Testis (tissue), 3 donors: ENCODE data around the gene CBY1. TPM values are rescaled to one million over a fixed set of nuclear protein-coding genes. Genes with fewer than 3 reads are reported as not detected.

Experiments
- DNase-seq: peaks from one replicate; pipeline ENCODE4 v3.0.0-alpha.2; 2019
- H3K27ac ChIP-seq, 2 donors: fragments of 200-600 bp; sonication (generic); one replicate each; pipeline ENCODE4 v1.5.1; 2019
- H3K27me3 ChIP-seq: fragments of 200-600 bp; sonication (generic); one replicate; pipeline ENCODE4 v1.5.1; 2019
- H3K36me3 ChIP-seq: fragments of 200-600 bp; sonication (generic); one replicate; pipeline ENCODE4 v1.5.1; 2017; ENCODE audit warnings: low read depth; ENCODE audit errors: missing control alignments
- H3K4me1 ChIP-seq: fragments of 200-600 bp; sonication (generic); one replicate; pipeline ENCODE4 v1.5.1; 2019
- H3K4me3 ChIP-seq, 2 donors: fragments of 200-600 bp; sonication (generic); one replicate each; pipeline ENCODE4 v1.5.1; 2017 to 2019
- H3K9me3 ChIP-seq: fragments of 200-600 bp; sonication (generic); one replicate; pipeline ENCODE4 v1.5.1; 2017
- POLR2A ChIP-seq: fragments of 450-650 bp; IDR thresholded peaks from one replicate; pipeline ENCODE4 v1.6.1; 2017; ENCODE audit warnings: antibody characterized with exemption, mild to moderate bottlenecking, moderate library complexity
- WGBS, 2 donors: methylation state at CpG; one replicate each; pipeline ENCODE4 v1.1.5; 2018; 5-methylcytosine and 5-hydroxymethylcytosine counted together
- intact Hi-C: fragments of 100-400 bp; cut with DNase I; formaldehyde crosslinking; loops from one replicate; pipeline ENCODE4 v1.15.1; 2023; ENCODE audit warnings: low total_unique reads
- polyA plus RNA-seq: library from polyadenylated mRNA; stranded (reverse); fragments of 350-450 nt; fragmentation: Illumina TruSeq; extraction: RNeasy Lipid Tissue Mini Kit (QIAGEN cat#74804); gene quantifications from one replicate; pipeline ENCODE4 v1.2.3, GENCODE V29; 2014; ENCODE audit warnings: low read depth, low replicate concordance; ENCODE audit not compliant: insufficient read depth
- total RNA-seq, 2 donors: library from RNA; depleted of rRNA; stranded (reverse); fragments of >200 nt; gene quantifications; one replicate each; pipeline ENCODE4 v1.2.3, GENCODE V29; 2016
- TF ChIP-seq, protein P1 (sequence below), 3 experiments: fragments of 450-650 bp in 2 of 3; fragments of 200-600 bp in 1 of 3; sonication (generic) in 1 of 3; IDR thresholded peaks; one replicate each; pipeline ENCODE4 v1.5.1; 2016 to 2019; ENCODE audit warnings: antibody characterized with exemption in 3 of 3, mild to moderate bottlenecking in 2 of 3, moderate library complexity in 1 of 3

Gene CBY1
- total and polyA plus RNA-seq, 3 donors from 2014 or later = 24.9 to 50.8 (median 30.9) TPM

DNA sequence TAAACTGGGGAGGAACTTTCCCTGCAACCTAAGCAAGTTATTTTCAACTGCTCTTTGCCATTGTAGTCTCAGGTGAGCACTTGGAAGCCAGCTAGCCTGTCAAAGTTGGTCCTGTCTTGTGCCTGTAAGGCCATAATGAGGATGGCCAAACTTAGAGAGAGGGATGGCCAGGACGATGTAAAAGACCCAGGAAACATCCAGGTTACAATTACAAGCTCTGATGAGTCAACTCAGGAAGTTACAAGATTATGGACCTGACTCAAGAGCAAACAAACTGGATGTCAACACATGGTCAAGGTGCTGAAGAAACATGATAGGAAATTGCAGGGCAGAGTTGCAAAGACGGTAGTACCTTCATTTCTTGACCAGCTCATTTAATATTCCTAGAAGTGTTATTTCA is 50.9 kb downstream of the CBY1 start:
- Histone ChIP-seq H3K27ac (peak overlapping the region in 1 of 2 donors; percentile 91), H3K4me3 (no peak overlapping the region), H3K4me1 (peaks cover 19% of the 10 kb centered on the region), H3K27me3 (no peaks in the 10 kb centered on the region), H3K36me3 (no peaks in the 10 kb centered on the region), H3K9me3 (no peaks in the 10 kb centered on the region)
- intact Hi-C loops = loop anchor here (10.0 kb wide), 1 partner anchor 47 kb away; the partner anchor contains the start of gene SUN2
- WGBS, 2 donors = 42 to 45% methylated on average over 2 of the region's 2 CpGs
- DNase-seq = no peak
- TF ChIP-seq, protein P1, sequence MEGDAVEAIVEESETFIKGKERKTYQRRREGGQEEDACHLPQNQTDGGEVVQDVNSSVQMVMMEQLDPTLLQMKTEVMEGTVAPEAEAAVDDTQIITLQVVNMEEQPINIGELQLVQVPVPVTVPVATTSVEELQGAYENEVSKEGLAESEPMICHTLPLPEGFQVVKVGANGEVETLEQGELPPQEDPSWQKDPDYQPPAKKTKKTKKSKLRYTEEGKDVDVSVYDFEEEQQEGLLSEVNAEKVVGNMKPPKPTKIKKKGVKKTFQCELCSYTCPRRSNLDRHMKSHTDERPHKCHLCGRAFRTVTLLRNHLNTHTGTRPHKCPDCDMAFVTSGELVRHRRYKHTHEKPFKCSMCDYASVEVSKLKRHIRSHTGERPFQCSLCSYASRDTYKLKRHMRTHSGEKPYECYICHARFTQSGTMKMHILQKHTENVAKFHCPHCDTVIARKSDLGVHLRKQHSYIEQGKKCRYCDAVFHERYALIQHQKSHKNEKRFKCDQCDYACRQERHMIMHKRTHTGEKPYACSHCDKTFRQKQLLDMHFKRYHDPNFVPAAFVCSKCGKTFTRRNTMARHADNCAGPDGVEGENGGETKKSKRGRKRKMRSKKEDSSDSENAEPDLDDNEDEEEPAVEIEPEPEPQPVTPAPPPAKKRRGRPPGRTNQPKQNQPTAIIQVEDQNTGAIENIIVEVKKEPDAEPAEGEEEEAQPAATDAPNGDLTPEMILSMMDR (IDR thresholded peaks at IDR 0.05) = no peak
- no peak for TF ChIP-seq POLR2A

DNA sequence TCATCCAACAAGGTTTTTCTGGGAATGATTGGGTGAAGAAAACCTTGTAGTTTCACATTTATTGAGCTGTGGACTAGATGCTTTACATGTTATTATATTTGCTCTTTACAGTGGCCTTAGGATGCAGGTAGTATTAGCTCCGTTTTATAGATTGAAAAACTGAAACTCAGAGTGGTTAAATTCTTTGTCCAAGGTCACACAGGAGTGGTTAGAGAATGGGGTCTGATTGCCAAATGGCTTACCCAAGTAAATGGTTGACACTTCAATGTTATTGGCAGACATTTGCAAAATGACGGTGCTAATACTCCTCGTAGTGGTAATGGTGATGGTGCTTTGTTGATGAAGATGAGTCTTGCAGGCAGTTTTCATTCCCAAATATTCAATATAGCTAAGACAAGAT is 51.5 kb downstream of the CBY1 start:
- H3K4me3 ChIP-seq = no peak overlapping the region
- DNase-seq = no peak
- H3K4me1 ChIP-seq = peaks cover 19% of the 10 kb centered on the region
- intact Hi-C loops = loop anchor here (10.0 kb wide), 1 partner anchor 47 kb away; the partner anchor contains the start of gene SUN2
- TF ChIP-seq POLR2A = no peak
- H3K27ac ChIP-seq = no peak overlapping the region
- no peaks in the 10 kb centered on the region for H3K27me3 ChIP-seq
- no peaks in the 10 kb centered on the region for H3K9me3 ChIP-seq
- 77 to 81% methylated on average over 3 of the region's 3 CpGs for WGBS, 2 donors
- H3K36me3 ChIP-seq = no peaks in the 10 kb centered on the region

DNA sequence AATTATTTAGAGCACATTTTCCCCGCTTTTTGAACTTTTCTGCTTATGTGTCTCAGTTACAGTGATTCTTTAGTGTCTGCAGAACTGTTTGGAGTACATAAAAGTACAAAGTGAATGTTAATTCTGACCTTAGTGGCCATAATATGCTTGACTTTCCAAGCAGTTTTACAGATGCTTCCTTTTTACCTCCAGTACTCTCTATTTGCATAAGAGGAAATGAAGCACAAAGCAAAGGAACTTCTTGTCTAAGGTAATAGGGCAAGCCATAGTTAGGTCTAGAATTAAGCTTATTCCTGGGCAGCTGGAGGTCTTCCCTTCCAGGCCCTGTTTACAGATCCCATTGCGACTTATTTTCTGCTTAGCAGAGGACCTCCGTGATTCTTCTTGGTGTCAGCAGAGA is 52.9 kb downstream of the CBY1 start:
- Histone ChIP-seq H3K9me3 (no peaks in the 10 kb centered on the region), H3K36me3 (no peaks in the 10 kb centered on the region), H3K27ac (no peak overlapping the region), H3K4me3 (no peak overlapping the region), H3K27me3 (no peaks in the 10 kb centered on the region), H3K4me1 (peaks cover 21% of the 10 kb centered on the region)
- 83 to 87% methylated on average over 3 of the region's 3 CpGs for WGBS, 2 donors
- no peak for DNase-seq
- TF ChIP-seq POLR2A = no peak
- TF ChIP-seq, protein P1 (IDR thresholded peaks at IDR 0.05) = no peak
- intact Hi-C loops = loop anchor here (10.0 kb wide), 1 partner anchor 45 kb away; the partner anchor contains the start of gene SUN2

DNA sequence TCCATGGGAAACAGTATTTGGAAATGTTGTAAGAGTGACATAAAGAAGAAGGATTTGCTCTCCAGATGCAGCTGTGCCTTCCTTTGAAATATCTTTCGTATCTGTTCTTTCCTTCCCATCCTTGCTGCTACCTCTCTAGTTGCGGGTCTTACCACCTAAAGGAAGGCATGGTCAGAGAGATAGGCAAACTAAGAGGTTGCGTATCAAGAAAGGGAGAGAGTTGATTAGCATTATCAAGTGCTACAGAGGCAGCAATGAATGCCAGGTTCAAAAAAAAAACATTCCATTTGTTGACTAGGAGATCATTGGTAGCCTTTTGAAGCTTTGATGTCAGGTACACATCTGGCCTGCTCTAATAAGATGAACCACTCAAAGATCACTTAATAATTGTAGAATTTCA is 53.9 kb downstream of the CBY1 start:
- 87 to 92% methylated on average over 3 of the region's 3 CpGs for WGBS, 2 donors
- Histone ChIP-seq H3K4me3 (no peak overlapping the region), H3K27me3 (no peaks in the 10 kb centered on the region), H3K27ac (no peak overlapping the region), H3K4me1 (peaks cover 25% of the 10 kb centered on the region), H3K9me3 (no peaks in the 10 kb centered on the region), H3K36me3 (no peaks in the 10 kb centered on the region)
- TF ChIP-seq, protein P1 (IDR thresholded peaks at IDR 0.05) = no peak
- TF ChIP-seq POLR2A = no peak
- DNase-seq = no peak
- intact Hi-C loops = no loop called here

DNA sequence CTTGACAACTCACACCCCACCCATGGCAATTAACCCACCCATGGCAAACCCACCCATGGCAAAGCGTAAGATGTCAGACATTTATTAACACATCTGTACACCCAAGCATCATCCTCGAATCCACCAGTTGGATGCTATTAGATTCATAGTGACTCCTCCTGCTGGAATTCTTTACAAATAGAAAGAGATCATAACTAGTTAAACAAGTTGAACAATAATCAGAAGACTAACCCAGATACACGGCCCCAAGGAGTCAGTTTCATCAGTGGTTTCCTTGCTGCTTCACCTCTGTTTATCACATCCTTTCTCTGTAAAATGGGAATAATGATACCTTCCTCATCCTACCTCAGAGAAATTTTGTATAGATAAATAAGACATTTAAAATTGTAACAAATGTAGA is 54.4 kb downstream of the CBY1 start:
- no peak overlapping the region for H3K27ac ChIP-seq
- 83 to 90% methylated on average over 3 of the region's 3 CpGs for WGBS, 2 donors
- peaks cover 30% of the 10 kb centered on the region for H3K4me1 ChIP-seq
- no peak for DNase-seq
- no peak overlapping the region for H3K4me3 ChIP-seq
- H3K9me3 ChIP-seq = no peaks in the 10 kb centered on the region
- intact Hi-C loops = no loop called here
- H3K27me3 ChIP-seq = no peaks in the 10 kb centered on the region
- no peaks in the 10 kb centered on the region for H3K36me3 ChIP-seq
- no peak for TF ChIP-seq POLR2A
- TF ChIP-seq, protein P1 (IDR thresholded peaks at IDR 0.05) = no peak
